Measurements from ENCODE around the gene ZNF784. TPM values are rescaled to one million over a fixed set of nuclear protein-coding genes. Genes with fewer than 3 reads are reported as not detected.

Gene ZNF784
- total and polyA plus RNA-seq, 5 donors, result 11.5 to 16.3 (median 13.0) TPM

GRCh38 chr19:55655648-55656040, 31.3 kb upstream of the ZNF784 start:
- peaks cover 14% of the 10 kb centered on the region for H3K4me1 ChIP-seq (ENCODE audit: control insufficient read depth, insufficient read depth, low read length)
- intact Hi-C loops (cut with DNase I), result no loop called here
- ATAC-seq, result no peak
- DNase-seq, result peak in 1 of 3 donors; percentile 38
- under 1% methylated on average over 19 of the region's 19 CpGs for WGBS
- H3K27me3 ChIP-seq (ENCODE audit: control insufficient read depth, insufficient read depth), result no peaks in the 10 kb centered on the region
- H3K9me3 ChIP-seq (ENCODE audit: control insufficient read depth, low read length), result no peaks in the 10 kb centered on the region
- peak overlapping the region; percentile 92 for H3K4me3 ChIP-seq (ENCODE audit: low read length)
- H3K27ac ChIP-seq (ENCODE audit: low read length), result peak overlapping the region; percentile 92

DNA sequence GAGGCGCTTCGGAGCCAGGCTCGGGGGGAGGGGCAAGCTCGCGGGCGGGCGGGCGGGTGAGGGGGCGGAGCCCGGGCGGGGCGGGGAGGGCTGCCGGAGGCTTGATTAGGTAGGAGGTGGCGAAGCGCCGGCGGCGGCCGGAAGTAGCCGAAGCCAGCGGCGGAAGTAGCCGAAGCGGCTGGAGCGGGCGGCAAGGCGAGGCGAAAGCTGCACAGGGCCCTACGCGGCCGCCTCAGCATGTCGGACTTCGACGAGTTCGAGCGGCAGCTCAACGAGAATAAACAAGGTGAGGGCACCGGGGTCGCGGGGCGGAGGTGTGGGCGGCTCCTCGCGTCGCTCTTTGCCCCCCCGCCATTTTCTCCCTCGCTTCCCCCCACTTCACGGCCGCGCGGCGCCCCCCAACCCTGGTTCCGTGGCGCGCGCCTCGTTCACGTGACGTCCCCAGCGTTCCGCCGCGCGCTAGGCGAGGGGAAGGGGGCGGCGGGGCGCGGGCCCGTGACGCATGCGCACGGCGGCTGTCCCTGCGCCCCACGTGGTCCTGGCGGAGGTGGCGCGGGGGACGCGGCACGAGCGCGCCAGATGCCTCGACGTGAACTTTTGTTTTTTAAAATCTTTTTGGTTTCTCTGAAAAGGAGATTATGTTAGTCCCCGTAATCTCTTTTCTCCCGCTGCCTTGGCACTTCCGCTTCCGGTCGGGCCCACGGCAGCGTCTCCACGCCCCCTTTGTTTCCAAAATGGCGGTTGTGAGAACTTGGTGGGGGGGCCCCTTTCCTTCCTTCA, 30.7 kb upstream of the ZNF784 start, which contains the start of gene U2AF2:
U2AF2 (plus strand) TSS at position 168 of the 780 bp plus-strand sequence; CDS start at position 238, 70 bp downstream.
- H3K4me1 ChIP-seq (ENCODE audit: control insufficient read depth, insufficient read depth, low read length), result peaks cover 14% of the 10 kb centered on the region
- under 1% methylated on average over 94 of the region's 95 CpGs for WGBS
- intact Hi-C loops (cut with DNase I), result no loop called here

GRCh38 chr19:55654323-55654867, 30.0 kb upstream of the ZNF784 start:
- intact Hi-C loops (cut with DNase I), result no loop called here
- peak; percentile 99 to 100 (median 100) for DNase-seq
- peak overlapping the region; percentile 92 for H3K4me3 ChIP-seq (ENCODE audit: low read length)

More for the DNA sequence above, 30.7 kb upstream of the ZNF784 start, which contains the start of gene U2AF2:
- DNase-seq, result peak; percentile 96 to 99 (median 98)
- ATAC-seq, result peak; percentile 69 to 71
- Histone ChIP-seq H3K9me3 (ENCODE audit: control insufficient read depth, low read length) (no peaks in the 10 kb centered on the region), H3K27ac (ENCODE audit: low read length) (peak within 1 kb of the TSS; percentile 99), H3K27me3 (ENCODE audit: control insufficient read depth, insufficient read depth) (no peaks in the 10 kb centered on the region), H3K4me3 (ENCODE audit: low read length) (peak within 1 kb of the TSS; percentile 92)

GRCh38 chr19:55653651-55654322, 29.4 kb upstream of the ZNF784 start:
- intact Hi-C loops (cut with DNase I), result no loop called here
- Histone ChIP-seq H3K27ac (ENCODE audit: low read length) (peak overlapping the region; percentile 99), H3K9me3 (ENCODE audit: control insufficient read depth, low read length) (no peaks in the 10 kb centered on the region), H3K27me3 (ENCODE audit: control insufficient read depth, insufficient read depth) (no peaks in the 10 kb centered on the region), H3K4me3 (ENCODE audit: low read length) (peak overlapping the region; percentile 92), H3K4me1 (ENCODE audit: control insufficient read depth, insufficient read depth, low read length) (peaks cover 14% of the 10 kb centered on the region)
- ATAC-seq (peak; percentile 72 to 75), DNase-seq (peak; percentile 98 to 99 (median 99))
- WGBS, result under 1% methylated on average over 57 of the region's 57 CpGs

More at GRCh38 chr19:55654323-55654867, 30.0 kb upstream of the ZNF784 start:
- ATAC-seq, result peak; percentile 80 to 84
- no peaks in the 10 kb centered on the region for H3K27me3 ChIP-seq (ENCODE audit: control insufficient read depth, insufficient read depth)
- H3K9me3 ChIP-seq (ENCODE audit: control insufficient read depth, low read length), result no peaks in the 10 kb centered on the region
- peak overlapping the region; percentile 99 for H3K27ac ChIP-seq (ENCODE audit: low read length)
- H3K4me1 ChIP-seq (ENCODE audit: control insufficient read depth, insufficient read depth, low read length), result peaks cover 14% of the 10 kb centered on the region
- under 1% methylated on average over 52 of the region's 52 CpGs for WGBS

DNA sequence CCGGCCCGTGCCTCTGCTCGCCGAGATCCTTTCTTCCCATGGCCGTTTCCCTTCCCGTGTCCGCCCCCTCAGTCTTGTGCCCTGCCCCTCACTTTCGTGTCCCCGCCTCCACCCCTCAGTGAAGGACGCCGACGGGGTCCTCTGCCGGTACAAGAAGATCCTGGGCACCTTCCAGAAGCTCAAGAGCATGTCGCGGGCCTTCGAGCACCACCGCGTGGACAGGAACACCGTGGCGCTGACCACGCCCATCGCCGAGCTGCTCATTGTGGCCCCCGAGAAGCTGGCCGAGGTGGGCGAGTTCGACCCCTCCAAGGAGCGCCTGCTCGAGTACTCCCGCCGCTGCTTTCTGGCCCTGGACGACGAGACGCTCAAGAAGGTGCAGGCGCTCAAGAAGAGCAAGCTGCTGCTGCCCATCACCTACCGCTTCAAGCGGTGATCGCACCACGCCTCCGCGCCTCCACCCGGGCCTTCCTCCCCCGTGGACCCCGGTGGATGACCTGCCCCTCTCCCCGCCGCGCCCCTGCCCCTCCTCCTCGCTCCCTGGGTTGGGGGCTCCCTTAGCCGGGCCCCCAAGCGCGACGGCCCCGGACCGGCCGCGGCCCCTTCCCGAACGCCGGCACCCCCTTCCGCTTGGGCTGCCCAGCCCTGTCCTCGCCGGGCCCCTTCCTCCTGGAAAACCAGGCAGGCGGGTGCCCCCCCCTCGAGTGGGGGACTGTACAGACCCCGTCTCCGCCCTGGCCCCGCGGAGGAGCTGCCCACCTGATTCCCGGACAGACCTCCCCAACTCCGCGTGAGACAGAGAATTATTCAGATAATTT, 28.2 kb upstream of the ZNF784 start:
- no peak for ATAC-seq
- Histone ChIP-seq H3K27ac (ENCODE audit: low read length) (no peak overlapping the region), H3K4me1 (ENCODE audit: control insufficient read depth, insufficient read depth, low read length) (peaks cover 9% of the 10 kb centered on the region), H3K27me3 (ENCODE audit: control insufficient read depth, insufficient read depth) (no peaks in the 10 kb centered on the region), H3K9me3 (ENCODE audit: control insufficient read depth, low read length) (no peaks in the 10 kb centered on the region), H3K4me3 (ENCODE audit: low read length) (no peak overlapping the region)
- peak in 2 of 3 donors; percentile 75 to 82 for DNase-seq
- intact Hi-C loops (cut with DNase I), result no loop called here
- 73% methylated on average over 71 of the region's 71 CpGs for WGBS

DNA sequence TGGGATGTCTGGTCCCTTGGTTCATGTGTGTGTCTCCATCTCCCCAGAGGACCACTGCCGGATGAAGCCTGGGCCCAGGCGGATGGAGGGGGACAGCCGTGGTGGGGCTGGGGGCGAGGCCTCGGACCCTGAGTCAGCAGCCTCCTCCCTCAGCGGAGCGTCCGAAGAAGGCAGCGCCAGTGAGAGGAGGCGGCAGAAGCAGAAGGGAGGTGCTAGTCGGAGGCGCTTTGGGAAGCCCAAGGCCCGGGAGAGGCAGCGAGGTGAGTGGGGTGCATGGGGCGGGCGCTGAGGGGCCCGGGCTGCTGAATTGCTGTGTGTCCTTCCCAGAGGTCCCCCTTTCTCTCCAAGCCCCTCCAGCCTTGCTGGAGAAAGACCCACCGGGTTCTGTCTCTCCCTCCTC, 26.9 kb upstream of the ZNF784 start:
- intact Hi-C loops (cut with DNase I), result no loop called here
- 81% methylated on average over 18 of the region's 18 CpGs for WGBS
- Histone ChIP-seq H3K4me1 (ENCODE audit: control insufficient read depth, insufficient read depth, low read length) (no peaks in the 10 kb centered on the region), H3K4me3 (ENCODE audit: low read length) (no peak overlapping the region), H3K27me3 (ENCODE audit: control insufficient read depth, insufficient read depth) (no peaks in the 10 kb centered on the region), H3K27ac (ENCODE audit: low read length) (no peak overlapping the region), H3K9me3 (ENCODE audit: control insufficient read depth, low read length) (no peaks in the 10 kb centered on the region)
- no peak for DNase-seq
- ATAC-seq, result no peak

- Histone ChIP-seq H3K4me3 (ENCODE audit: low read length) (no peak overlapping the region), H3K27me3 (ENCODE audit: control insufficient read depth, insufficient read depth) (no peaks in the 10 kb centered on the region), H3K4me1 (ENCODE audit: control insufficient read depth, insufficient read depth, low read length) (no peaks in the 10 kb centered on the region), H3K27ac (ENCODE audit: low read length) (no peak overlapping the region), H3K9me3 (ENCODE audit: control insufficient read depth, low read length) (no peaks in the 10 kb centered on the region)
- ATAC-seq, result no peak
- WGBS, result 92% methylated on average over 17 of the region's 17 CpGs
- DNase-seq, result peak in 1 of 3 donors; percentile 64
- intact Hi-C loops (cut with DNase I), result no loop called here
Observed at GRCh38 chr19:55650602-55651230, 26.4 kb upstream of the ZNF784 start.

- Histone ChIP-seq H3K9me3 (ENCODE audit: control insufficient read depth, low read length) (no peaks in the 10 kb centered on the region), H3K4me3 (ENCODE audit: low read length) (no peak overlapping the region), H3K27ac (ENCODE audit: low read length) (no peak overlapping the region), H3K27me3 (ENCODE audit: control insufficient read depth, insufficient read depth) (no peaks in the 10 kb centered on the region), H3K4me1 (ENCODE audit: control insufficient read depth, insufficient read depth, low read length) (no peaks in the 10 kb centered on the region)
- intact Hi-C loops (cut with DNase I), result no loop called here
- DNase-seq, result peak in 1 of 3 donors; percentile 14
- 89% methylated on average over 4 of the region's 4 CpGs for WGBS
- no peak for ATAC-seq
Observed at GRCh38 chr19:55650126-55650557, 25.8 kb upstream of the ZNF784 start.

GRCh38 chr19:55649268-55650125, 25.1 kb upstream of the ZNF784 start:
- Histone ChIP-seq H3K27me3 (ENCODE audit: control insufficient read depth, insufficient read depth) (no peaks in the 10 kb centered on the region), H3K27ac (ENCODE audit: low read length) (no peak overlapping the region), H3K4me1 (ENCODE audit: control insufficient read depth, insufficient read depth, low read length) (no peaks in the 10 kb centered on the region), H3K4me3 (ENCODE audit: low read length) (peak overlapping the region; percentile 65), H3K9me3 (ENCODE audit: control insufficient read depth, low read length) (no peaks in the 10 kb centered on the region)
- peak in 1 of 3 donors; percentile 46 for DNase-seq
- WGBS, result 79% methylated on average over 17 of the region's 17 CpGs
- ATAC-seq, result no peak
- intact Hi-C loops (cut with DNase I), result no loop called here

Data from right cardiac atrium (tissue), 5 donors.